Esophagus squamous epithelium (tissue), 5 donors: ENCODE data around the gene STAC3. TPM values are rescaled to one million over a fixed set of nuclear protein-coding genes. Genes with fewer than 3 reads are reported as not detected.

Experiments used
- DNase-seq: peaks from one replicate; lab custom pipeline; 2025; lab: John Stamatoyannopoulos, UW
- H3K27ac ChIP-seq, 4 donors: fragments of 200-600 bp; sonication (generic); one replicate each; pipeline ENCODE4 v1.5.1; 2016 to 2019; ENCODE audit warnings: mild to moderate bottlenecking in 1 of 4
- H3K27me3 ChIP-seq, 4 donors: fragments of 200-600 bp; sonication (generic); 1 replicate in 3 of 4; 2 replicates in 1 of 4; pipeline versions ENCODE4 v1.5.1 to v1.6.0; 2017 to 2021; ENCODE audit warnings: antibody characterized with exemption in 1 of 4
- H3K36me3 ChIP-seq, 3 donors: fragments of 200-600 bp; sonication (generic); one replicate each; pipeline ENCODE4 v1.5.1; 2016 to 2019
- H3K4me1 ChIP-seq, 3 donors: fragments of 200-600 bp; sonication (generic); one replicate each; pipeline ENCODE4 v1.5.1; 2017 to 2019
- H3K4me3 ChIP-seq, 4 donors: fragments of 200-600 bp; sonication (generic); 1 replicate in 3 of 4; 2 replicates in 1 of 4; pipeline ENCODE4 v1.5.1; 2016 to 2019; ENCODE audit warnings: mild to moderate bottlenecking in 2 of 4, moderate library complexity in 1 of 4
- H3K9me3 ChIP-seq, 3 donors: fragments of 200-600 bp; sonication (generic); one replicate each; pipeline ENCODE4 v1.5.1; 2016 to 2019
- CTCF ChIP-seq, 6 experiments: fragments of 450-650 bp in 4 of 6; fragments of 200-600 bp in 2 of 6; sonication (generic) in 2 of 6; IDR thresholded peaks; one replicate each; pipeline ENCODE4 v1.5.1; 2016 to 2019; ENCODE audit warnings: antibody characterized with exemption in 6 of 6, mild to moderate bottlenecking in 4 of 6, moderate library complexity in 4 of 6
- POLR2A ChIP-seq, 4 donors: fragments of 450-650 bp; IDR thresholded peaks; one replicate each; pipeline ENCODE4 v1.6.1; 2017; ENCODE audit warnings: antibody characterized with exemption in 4 of 4, mild to moderate bottlenecking in 4 of 4, moderate library complexity in 3 of 4
- WGBS, 2 donors: methylation state at CpG; one replicate each; pipeline ENCODE4 v1.1.5; 2018; 5-methylcytosine and 5-hydroxymethylcytosine counted together
- intact Hi-C: fragments of 100-400 bp; cut with DNase I; formaldehyde crosslinking; loops from one replicate; pipeline ENCODE4 v1.15.0; 2022
- total RNA-seq, 4 donors: library from RNA; depleted of rRNA; stranded (reverse); fragments of >200 nt; gene quantifications; one replicate each; pipeline ENCODE4 v1.1.0, GENCODE V29; 2016
- donor health status: DM: yes; HTN: yes; CAD: no.

The STAC3 gene
- total RNA-seq, 4 donors from 2014 or later = 0.29 to 0.95 (median 0.47) TPM

DNA sequence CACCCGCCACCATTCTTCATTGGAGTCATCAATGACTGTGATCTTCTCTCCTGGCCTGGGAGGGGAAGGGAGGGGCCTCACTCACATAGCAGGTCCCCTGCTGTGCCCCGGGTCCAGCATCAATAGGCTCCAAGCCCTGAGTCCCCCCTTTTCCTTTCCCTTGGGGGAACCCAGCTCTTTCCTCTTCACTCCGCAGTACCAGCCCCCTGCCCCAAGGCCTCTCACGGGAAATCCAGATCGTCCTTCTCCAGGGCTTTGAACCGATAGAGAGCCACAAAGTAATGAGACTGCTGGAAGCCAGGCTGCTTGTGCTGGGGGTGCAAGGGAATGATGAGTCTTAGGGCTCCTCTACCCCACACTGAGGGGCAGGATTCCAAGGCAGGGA, 6.7 kb downstream of the STAC3 start:
- Histone ChIP-seq H3K36me3 (no peaks in the 10 kb centered on the region), H3K27ac (no peak overlapping the region), H3K4me3 (no peak overlapping the region), H3K9me3 (no peaks in the 10 kb centered on the region), H3K4me1 (peaks cover 43 to 50% (median 48%) of the 10 kb centered on the region in 3 donors), H3K27me3 (peaks cover 14 to 59% (median 35%) of the 10 kb centered on the region in 4 donors)
- TF ChIP-seq POLR2A (IDR thresholded peaks at IDR 0.05) (no peak), CTCF (IDR thresholded peaks at IDR 0.05) (no peak)
- DNase-seq = no peak
- intact Hi-C loops = no loop called here
- WGBS, 2 donors = 57 to 70% methylated on average over 2 to 5 of the region's 6 CpGs

DNA sequence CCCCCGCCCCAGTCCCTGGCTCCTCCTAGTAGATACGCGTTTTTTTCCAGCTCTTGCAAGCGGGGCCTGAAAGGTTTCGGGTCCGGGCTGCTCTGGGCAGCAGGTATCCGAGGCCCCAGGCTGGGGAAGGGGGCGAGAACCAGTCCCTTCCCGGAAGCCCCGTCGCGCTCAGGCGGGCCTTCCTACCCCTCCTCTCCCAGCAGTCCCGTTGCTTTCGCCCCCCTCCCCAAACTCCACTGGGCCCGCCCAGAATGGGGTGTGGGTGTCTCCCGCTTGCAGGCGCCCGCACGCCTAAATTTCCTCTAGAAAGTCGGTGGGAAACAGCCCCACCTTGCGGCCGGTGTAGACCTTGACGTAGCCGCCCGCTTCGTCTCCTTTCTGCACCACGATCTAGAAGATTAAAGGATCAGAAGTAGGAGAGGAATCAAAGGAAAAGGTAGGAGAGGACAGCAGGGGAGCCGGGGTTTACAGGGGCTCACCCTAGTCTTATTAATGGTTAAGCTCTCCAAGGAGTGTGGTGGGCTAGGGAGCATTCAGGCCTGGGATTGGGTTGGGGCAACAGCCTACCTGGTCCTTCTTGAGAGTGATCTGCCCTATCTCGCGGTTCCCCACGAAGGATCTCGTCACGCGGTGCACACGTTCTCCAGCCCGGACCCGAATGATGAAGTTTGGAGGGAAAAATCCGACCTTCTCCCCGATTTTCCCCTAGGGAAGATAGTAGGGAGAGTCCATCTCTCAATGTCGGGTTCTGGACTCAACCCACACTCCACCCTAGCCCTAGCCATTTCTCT, 7.3 kb downstream of the STAC3 start:
- Histone ChIP-seq H3K36me3 (no peaks in the 10 kb centered on the region), H3K27ac (no peak overlapping the region)

GRCh38 chr12:57242691-57243454, 8.1 kb downstream of the STAC3 start:
- peaks cover 56 to 64% (median 62%) of the 10 kb centered on the region in 3 donors for H3K4me1 ChIP-seq
- H3K36me3 ChIP-seq = no peaks in the 10 kb centered on the region
- peak; percentile 24 to 64 (median 32) for TF ChIP-seq CTCF (IDR thresholded peaks at IDR 0.05)
- TF ChIP-seq POLR2A (IDR thresholded peaks at IDR 0.05) = no peak
- peak overlapping the region; percentile 7 to 60 (median 43) for H3K4me3 ChIP-seq
- no peak for DNase-seq
- H3K27me3 ChIP-seq = peaks cover 14 to 73% (median 39%) of the 10 kb centered on the region in 4 donors
- WGBS, 2 donors = 0% methylated on average over 4 to 16 of the region's 45 CpGs
- intact Hi-C loops = no loop called here
- no peaks in the 10 kb centered on the region for H3K9me3 ChIP-seq
- no peak overlapping the region for H3K27ac ChIP-seq

More for the DNA sequence above, 7.3 kb downstream of the STAC3 start:
- intact Hi-C loops = no loop called here
- TF ChIP-seq CTCF (IDR thresholded peaks at IDR 0.05) (peak; percentile 77 to 86 (median 80)), POLR2A (IDR thresholded peaks at IDR 0.05) (no peak)
- Histone ChIP-seq H3K27me3 (peaks cover 14 to 64% (median 35%) of the 10 kb centered on the region in 4 donors), H3K4me3 (peak overlapping the region in 3 of 4 donors; percentile 43 to 60 (median 43)), H3K4me1 (peaks cover 47 to 56% (median 54%) of the 10 kb centered on the region in 3 donors), H3K9me3 (no peaks in the 10 kb centered on the region)
- no peak for DNase-seq
- 9 to 18% methylated on average over 6 to 22 of the region's 41 CpGs for WGBS, 2 donors

- intact Hi-C loops = no loop called here
- Histone ChIP-seq H3K4me3 (peak overlapping the region; percentile 7 to 60 (median 43)), H3K36me3 (no peaks in the 10 kb centered on the region), H3K27me3 (peaks cover 14 to 79% (median 39%) of the 10 kb centered on the region in 4 donors), H3K9me3 (no peaks in the 10 kb centered on the region), H3K27ac (no peak overlapping the region), H3K4me1 (peaks cover 57 to 70% (median 68%) of the 10 kb centered on the region in 3 donors)
- WGBS, 2 donors = 0% methylated on average over 6 of the region's 18 CpGs; no CpG with 5 or more reads in 1 of the 2 donors
- no peak for DNase-seq
- no peak for TF ChIP-seq CTCF (IDR thresholded peaks at IDR 0.05)
- TF ChIP-seq POLR2A (IDR thresholded peaks at IDR 0.05) = no peak
These were observed 8.7 kb downstream of the STAC3 start for GRCh38 chr12:57242329-57242690.
